RWPE2 (cell line): ENCODE data around the gene HOXA13.

ENCODE experiments used
- ATAC-seq: fragments of 200-7000 bp; cut with Tn5 transposase; 3 replicates; pipeline ENCODE4 v1.9.1; 2021; ENCODE audit warnings: low read depth
- DNase-seq: peaks from one replicate; pipeline ENCODE4 v3.0.0-alpha.2; 2020; ENCODE audit warnings: low spot score
- H3K27ac ChIP-seq: fragments of 450-650 bp; 2 replicates; pipeline ENCODE4 v1.5.1; 2017; ENCODE audit warnings: mild to moderate bottlenecking; ENCODE audit not compliant: poor library complexity, severe bottlenecking
- H3K27me3 ChIP-seq: fragments of 250-450 bp; sonication (Bioruptor Pico); 2 replicates; pipeline ENCODE4 v1.5.1; 2021; ENCODE audit warnings: mild to moderate bottlenecking, moderate library complexity; ENCODE audit not compliant: insufficient read depth, poor library complexity, severe bottlenecking
- H3K36me3 ChIP-seq: fragments of 250-450 bp; sonication (Bioruptor Pico); 2 replicates; pipeline ENCODE4 v1.5.1; 2020; ENCODE audit warnings: low read depth, mild to moderate bottlenecking, moderate library complexity
- H3K4me1 ChIP-seq: fragments of 250-450 bp; sonication (Bioruptor Pico); 2 replicates; pipeline ENCODE4 v1.5.1; 2021; ENCODE audit warnings: mild to moderate bottlenecking, moderate library complexity; ENCODE audit not compliant: insufficient read depth, poor library complexity, severe bottlenecking
- H3K4me3 ChIP-seq: fragments of 250-450 bp; sonication (Bioruptor Pico); 2 replicates; pipeline ENCODE4 v1.5.1; 2021; ENCODE audit warnings: mild to moderate bottlenecking, moderate library complexity; ENCODE audit not compliant: severe bottlenecking
- H3K9me3 ChIP-seq: fragments of 250-450 bp; sonication (Bioruptor Pico); 2 replicates; pipeline ENCODE4 v1.5.1; 2021; ENCODE audit warnings: mild to moderate bottlenecking, moderate library complexity; ENCODE audit not compliant: severe bottlenecking
- TF ChIP-seq, protein P1 (sequence below): fragments of 450-650 bp; IDR thresholded peaks from one replicate; pipeline ENCODE4 v1.5.1; 2017; ENCODE audit warnings: mild to moderate bottlenecking, moderate library complexity; ENCODE audit not compliant: poor library complexity, severe bottlenecking

The HOXA13 gene

DNA sequence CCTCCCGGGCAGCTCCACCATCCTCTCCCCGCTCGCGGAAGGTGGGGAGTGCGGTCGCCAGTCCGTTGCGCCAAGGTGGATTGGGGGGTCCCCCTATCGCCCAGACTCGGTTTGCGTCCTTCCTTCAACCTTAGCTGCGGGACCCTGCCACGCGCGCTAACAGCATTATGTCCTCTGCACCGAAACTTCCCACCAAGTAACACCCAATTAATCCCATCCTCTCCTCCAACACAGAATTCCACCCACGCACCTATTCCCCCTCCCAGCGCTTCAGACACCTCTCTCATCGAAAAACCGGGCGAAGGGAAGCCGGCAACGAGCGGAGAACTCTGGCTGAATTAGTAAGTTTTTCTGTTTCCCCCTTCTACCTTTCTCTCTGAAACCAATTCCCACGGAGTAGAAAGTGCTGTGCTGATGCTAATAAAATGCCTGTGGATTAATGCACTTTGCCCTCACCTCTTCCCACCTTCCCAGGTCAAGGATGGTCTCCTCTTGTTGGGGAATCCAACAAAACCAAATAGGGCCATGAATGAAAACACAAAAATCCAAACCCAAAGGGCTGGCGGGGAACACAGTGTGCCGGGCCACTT lies 48.5 kb downstream of the HOXA13 start:
- TF ChIP-seq, protein P1, sequence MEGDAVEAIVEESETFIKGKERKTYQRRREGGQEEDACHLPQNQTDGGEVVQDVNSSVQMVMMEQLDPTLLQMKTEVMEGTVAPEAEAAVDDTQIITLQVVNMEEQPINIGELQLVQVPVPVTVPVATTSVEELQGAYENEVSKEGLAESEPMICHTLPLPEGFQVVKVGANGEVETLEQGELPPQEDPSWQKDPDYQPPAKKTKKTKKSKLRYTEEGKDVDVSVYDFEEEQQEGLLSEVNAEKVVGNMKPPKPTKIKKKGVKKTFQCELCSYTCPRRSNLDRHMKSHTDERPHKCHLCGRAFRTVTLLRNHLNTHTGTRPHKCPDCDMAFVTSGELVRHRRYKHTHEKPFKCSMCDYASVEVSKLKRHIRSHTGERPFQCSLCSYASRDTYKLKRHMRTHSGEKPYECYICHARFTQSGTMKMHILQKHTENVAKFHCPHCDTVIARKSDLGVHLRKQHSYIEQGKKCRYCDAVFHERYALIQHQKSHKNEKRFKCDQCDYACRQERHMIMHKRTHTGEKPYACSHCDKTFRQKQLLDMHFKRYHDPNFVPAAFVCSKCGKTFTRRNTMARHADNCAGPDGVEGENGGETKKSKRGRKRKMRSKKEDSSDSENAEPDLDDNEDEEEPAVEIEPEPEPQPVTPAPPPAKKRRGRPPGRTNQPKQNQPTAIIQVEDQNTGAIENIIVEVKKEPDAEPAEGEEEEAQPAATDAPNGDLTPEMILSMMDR: no peak
- Histone ChIP-seq H3K27me3 (no peaks in the 10 kb centered on the region), H3K4me3 (peak overlapping the region; percentile 38), H3K4me1 (peaks cover 12% of the 10 kb centered on the region), H3K9me3 (no peaks in the 10 kb centered on the region), H3K27ac (peak overlapping the region; percentile 85), H3K36me3 (no peaks in the 10 kb centered on the region)
- DNase-seq (peak; percentile 63), ATAC-seq (no peak)

DNA sequence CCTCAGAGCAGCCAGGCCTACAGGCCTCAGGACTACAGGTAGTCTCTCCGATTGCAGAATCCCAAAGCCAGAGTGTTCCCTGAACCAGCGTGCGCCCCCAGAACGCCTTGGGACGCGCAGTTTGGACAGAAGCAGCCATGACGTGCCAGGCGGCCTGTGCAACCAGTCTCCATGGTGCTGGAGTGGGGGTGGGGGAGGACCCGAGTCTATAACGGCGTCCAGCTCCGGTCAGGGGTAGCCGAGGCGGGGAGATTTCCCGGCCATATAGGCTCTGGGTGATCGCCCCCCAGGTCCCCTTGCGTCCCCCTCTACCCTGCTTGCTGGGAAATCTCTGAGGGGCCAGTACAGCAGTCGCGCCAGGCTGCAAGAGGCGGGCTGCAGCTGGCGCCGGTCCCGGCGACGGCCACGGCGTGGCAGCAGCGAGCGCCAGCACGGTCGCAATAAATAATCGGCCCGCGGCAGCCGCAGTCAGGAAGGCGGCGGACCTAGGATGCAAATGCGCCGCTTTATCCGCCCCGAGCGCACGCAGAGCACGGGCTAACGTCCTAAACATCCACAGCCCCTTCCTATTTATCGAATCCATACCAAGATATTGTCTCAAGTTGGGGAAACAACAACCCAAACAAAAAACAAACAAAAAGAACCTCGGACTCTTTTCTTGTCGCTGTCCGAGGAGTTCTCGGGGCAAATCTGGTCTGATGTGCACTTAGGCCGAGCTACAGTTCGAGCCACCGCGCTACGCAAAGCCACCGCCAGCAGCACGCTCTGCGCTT lies 49.1 kb downstream of the HOXA13 start:
- Histone ChIP-seq H3K4me3 (peak overlapping the region; percentile 38), H3K9me3 (no peaks in the 10 kb centered on the region), H3K36me3 (no peaks in the 10 kb centered on the region), H3K27me3 (no peaks in the 10 kb centered on the region), H3K4me1 (peaks cover 14% of the 10 kb centered on the region), H3K27ac (peak overlapping the region; percentile 85)
- ATAC-seq: peak; percentile 41
- DNase-seq: peak; percentile 85
- TF ChIP-seq, protein P1: peak; percentile 92

DNA sequence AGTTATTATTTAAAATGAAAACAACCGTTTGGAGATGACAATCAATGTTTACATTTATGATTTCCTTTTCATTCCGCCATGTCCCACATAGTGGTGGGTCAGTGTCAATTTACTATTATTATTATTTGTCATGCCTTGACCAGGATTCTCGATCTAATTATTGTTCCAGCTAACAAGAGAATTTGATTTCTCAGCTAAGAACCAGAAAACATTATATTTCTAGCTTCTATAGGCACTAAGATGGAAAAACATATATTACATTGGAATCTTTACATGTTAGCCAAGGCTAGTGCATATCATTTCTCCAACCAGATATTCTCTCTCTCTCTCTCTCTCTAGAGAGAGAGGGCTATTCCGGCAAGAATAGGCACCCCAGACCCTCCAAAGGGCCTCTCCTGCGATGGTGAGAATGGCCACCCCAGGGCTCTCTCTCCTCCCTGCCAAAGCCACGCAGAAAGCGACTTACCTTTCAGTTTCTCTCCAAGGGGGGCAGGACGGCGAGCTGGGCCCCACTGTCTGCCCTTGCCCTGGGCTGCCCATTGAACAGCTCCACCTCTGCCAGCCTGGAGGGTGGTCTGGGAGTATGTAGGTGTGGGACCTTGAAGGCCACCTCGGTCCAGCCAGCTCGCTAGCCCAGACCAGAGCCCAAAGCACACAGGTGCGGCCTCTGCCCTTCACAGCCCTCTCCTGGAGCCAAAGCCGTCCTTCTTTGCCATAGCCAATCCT lies 49.9 kb downstream of the HOXA13 start:
- Histone ChIP-seq H3K9me3 (no peaks in the 10 kb centered on the region), H3K4me3 (peak overlapping the region; percentile 38), H3K27ac (peak overlapping the region; percentile 85), H3K36me3 (no peaks in the 10 kb centered on the region), H3K27me3 (no peaks in the 10 kb centered on the region), H3K4me1 (peaks cover 12% of the 10 kb centered on the region)
- DNase-seq (peak; percentile 56), ATAC-seq (peak; percentile 13)
- TF ChIP-seq, protein P1: no peak

DNA sequence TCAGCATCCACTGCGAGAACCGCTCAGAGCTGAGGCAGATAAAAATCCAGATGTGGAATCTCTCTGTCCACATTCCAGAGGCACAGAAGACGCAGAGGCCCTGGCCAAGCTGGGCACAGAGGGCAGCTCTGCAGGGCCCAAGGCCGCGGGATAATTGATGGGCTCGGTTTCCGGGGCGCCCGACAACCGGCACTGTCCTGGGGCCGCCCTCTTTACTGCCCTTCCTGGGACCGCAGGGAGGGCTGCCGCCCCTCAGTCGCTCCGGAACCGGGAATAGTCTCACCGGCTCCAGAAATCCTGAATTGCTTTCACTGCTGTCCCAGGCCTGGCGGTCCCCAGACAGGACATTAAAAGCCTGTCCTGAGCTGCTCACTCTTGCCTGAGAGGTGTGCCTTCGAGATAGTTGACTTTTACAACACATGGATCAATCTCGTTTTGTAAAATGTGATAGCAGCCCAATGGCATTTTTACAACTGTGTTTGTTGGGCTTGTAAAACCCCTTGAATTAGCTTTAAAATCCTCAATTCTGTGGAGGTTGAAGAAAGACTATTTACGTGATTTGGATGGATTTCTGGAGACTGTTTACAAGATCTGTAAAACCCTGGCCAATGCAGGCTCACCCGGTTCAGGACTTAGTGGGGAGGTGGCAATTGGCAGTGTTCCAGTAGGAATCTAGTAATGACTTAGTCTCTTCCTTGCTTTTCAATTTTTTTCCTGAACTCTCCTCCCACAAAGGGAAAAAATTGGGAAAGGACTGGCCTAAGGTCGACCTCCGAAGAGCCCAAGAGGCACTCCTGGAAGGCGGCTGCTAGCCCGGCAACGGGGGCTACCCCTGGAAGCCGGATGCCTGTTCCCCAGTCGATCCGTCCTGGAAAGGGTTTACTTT lies 50.9 kb downstream of the HOXA13 start:
- H3K36me3 ChIP-seq: peaks cover 3% of the 10 kb centered on the region; the same call in 1 of the 2 replicates
- peaks cover 9% of the 10 kb centered on the region for H3K4me1 ChIP-seq
- peak overlapping the region; percentile 85 for H3K27ac ChIP-seq
- H3K4me3 ChIP-seq: peak overlapping the region; percentile 38
- no peaks in the 10 kb centered on the region for H3K27me3 ChIP-seq
- DNase-seq (no peak), ATAC-seq (peak; percentile 4; the same call in 1 of the 3 replicates)
- TF ChIP-seq, protein P1: no peak
- no peaks in the 10 kb centered on the region for H3K9me3 ChIP-seq
